Tracheal epithelial cell (primary cell): ENCODE results near the gene ZC2HC1B. TPM values are rescaled to one million over a fixed set of nuclear protein-coding genes. Genes with fewer than 3 reads are reported as not detected.

Experiments used
- total RNA-seq: library from RNA; depleted of rRNA; stranded (reverse); fragments of >200 nt; gene quantifications from 2 replicates; pipeline ENCODE4 v1.2.1, GENCODE V29; 2014

ZC2HC1B gene
- total RNA-seq: not detected in 2 replicates

GRCh38 chr6:143864234-143864633 lies at the start of gene ZC2HC1B:
ZC2HC1B (plus strand) TSS chr6:143864474; CDS start chr6:143864540, 66 bp downstream.

DNA sequence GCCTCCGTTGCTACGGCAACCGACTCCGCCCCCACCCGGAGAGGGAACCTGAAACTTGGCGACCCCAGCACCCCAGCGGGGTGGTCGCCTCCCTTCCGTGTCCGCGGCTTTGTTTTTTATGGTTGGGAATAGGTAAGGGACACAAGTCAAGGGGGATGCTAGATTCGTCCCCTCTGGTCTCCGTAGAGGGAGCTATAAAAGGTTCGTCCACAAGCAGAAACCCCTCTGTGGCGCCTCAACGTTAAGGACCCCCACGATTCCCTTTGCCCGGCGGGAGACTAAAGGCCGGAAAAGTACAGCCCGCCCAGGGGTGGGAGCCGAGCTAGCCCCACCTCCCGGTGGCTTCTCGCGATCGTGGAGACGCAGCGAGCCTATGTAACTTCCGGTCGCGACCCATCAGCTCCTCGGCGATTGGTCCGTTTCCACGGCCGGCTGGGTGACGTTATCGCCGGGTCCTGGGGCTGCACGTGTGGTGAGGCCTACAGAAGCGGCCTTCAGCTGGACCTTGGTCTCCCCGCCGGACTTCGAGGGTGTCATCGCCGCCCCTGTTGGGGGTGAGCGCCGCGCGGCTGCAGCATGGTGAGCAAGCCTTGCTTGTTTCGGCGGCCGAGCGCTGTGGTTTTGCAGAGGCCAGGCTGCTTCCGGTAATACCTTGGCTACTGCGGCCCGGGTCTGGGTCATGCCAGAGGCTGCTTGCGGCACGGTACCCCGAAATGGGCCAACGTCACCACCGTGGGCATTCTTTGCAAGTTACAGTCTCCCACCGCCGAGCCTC lies 21.2 kb upstream of the ZC2HC1B start, which contains the start of gene LTV1:
LTV1 (plus strand) TSS at position 437 of the 775 bp plus-strand sequence; CDS start at position 577, 140 bp downstream.

Other genes starting within 250 kb of the ZC2HC1B start
- 29.8 and 29.9 TPM in 2 replicates for gene PHACTR2, start 186.5 kb upstream of the ZC2HC1B start, total RNA-seq
- gene LTV1, start 21.1 kb upstream of the ZC2HC1B start, total RNA-seq: 12.8 and 18.3 TPM in 2 replicates
- gene PLAGL1, start 143.8 kb downstream of the ZC2HC1B start, total RNA-seq: 3.2 and 4.3 TPM in 2 replicates
- 81.7 and 101 TPM in 2 replicates for gene SF3B5, start 231.1 kb downstream of the ZC2HC1B start, total RNA-seq